Transverse colon (tissue), 4 donors: ENCODE data around the gene SRMS. TPM values are rescaled to one million over a fixed set of nuclear protein-coding genes. Genes with fewer than 3 reads are reported as not detected.

ENCODE experiments used
- DNase-seq: peaks from one replicate; pipeline ENCODE4 v3.0.0-alpha.2; 2019
- H3K27ac ChIP-seq, 4 donors: fragments of 200-600 bp; sonication (generic); 2 replicates each; pipeline ENCODE4 v1.5.1; 2016 to 2018; ENCODE audit warnings: inconsistent platforms in 4 of 4
- H3K27me3 ChIP-seq: fragments of 200-600 bp; sonication (generic); 2 replicates; pipeline ENCODE4 v1.5.1; 2017; ENCODE audit warnings: inconsistent platforms
- H3K36me3 ChIP-seq, 4 donors: fragments of 200-600 bp; sonication (generic); 2 replicates each; pipeline ENCODE4 v1.5.1; 2017 to 2019; ENCODE audit warnings: inconsistent platforms in 4 of 4
- H3K4me1 ChIP-seq, 4 donors: fragments of 200-600 bp; sonication (generic); 2 replicates each; pipeline ENCODE4 v1.5.1; 2017 to 2020; ENCODE audit warnings: inconsistent platforms in 4 of 4
- H3K4me3 ChIP-seq, 4 donors: fragments of 200-600 bp; sonication (generic); 1 replicate in 1 of 4; 2 replicates in 3 of 4; pipeline versions ENCODE4 v1.5.1 to v1.6.1; 2017 to 2019; ENCODE audit warnings: inconsistent platforms in 4 of 4
- H3K9me3 ChIP-seq, 2 donors: fragments of 200-600 bp; sonication (generic); 2 replicates each; pipeline ENCODE4 v1.5.1; 2017 to 2019; ENCODE audit warnings: inconsistent platforms in 2 of 2
- EP300 ChIP-seq: sonication (generic); formaldehyde crosslinking; IDR thresholded peaks from one replicate; pipeline ENCODE4 v1.6.1; 2017; ENCODE audit warnings: antibody characterized with exemption, low read depth
- POLR2A ChIP-seq: fragments of 450-650 bp; IDR thresholded peaks from one replicate; pipeline ENCODE4 v1.6.1; 2016; ENCODE audit warnings: antibody characterized with exemption, mild to moderate bottlenecking, moderate library complexity
- POLR2AphosphoS5 ChIP-seq, 3 donors: sonication (generic); formaldehyde crosslinking; IDR thresholded peaks; one replicate each; pipeline ENCODE4 v1.6.1; 2016; ENCODE audit warnings: antibody characterized with exemption in 3 of 3
- WGBS, 2 donors: methylation state at CpG; one replicate each; pipeline ENCODE4 v1.1.5; 2018; ENCODE audit warnings: low coverage in 1 of 2; 5-methylcytosine and 5-hydroxymethylcytosine counted together
- in situ Hi-C, 4 donors: fragments of 200-750 bp; cut with MboI; loops; one replicate each; pipeline versions ENCODE4 v1.15.0 to v1.15.1; 2017; ENCODE audit warnings: low sequenced_read_pairs in 3 of 4, low pct_ligation_motif_present in 1 of 4, low pct_unique_long_range_greater_than_20kb in 1 of 4
- intact Hi-C: fragments of 100-400 bp; cut with DNase I; formaldehyde crosslinking; loops from one replicate; pipeline ENCODE4 v1.15.1; 2023; ENCODE audit warnings: low total_unique reads
- total RNA-seq, 4 donors: library from RNA; depleted of rRNA; stranded (reverse); fragments of >200 nt; gene quantifications; one replicate each; pipeline ENCODE4 v1.1.0, GENCODE V29; 2016
- TF ChIP-seq, protein P1 (sequence below), 5 experiments: fragments of 200-600 bp in 3 of 5; fragments of 450-650 bp in 2 of 5; sonication (generic) in 3 of 5; IDR thresholded peaks; 1 replicate in 2 of 5; 2 replicates in 3 of 5; pipeline ENCODE4 v1.5.1; 2016 to 2017; ENCODE audit warnings: antibody characterized with exemption in 5 of 5, inconsistent platforms in 3 of 5, mild to moderate bottlenecking in 2 of 5, moderate library complexity in 1 of 5

The SRMS gene
- total RNA-seq, 4 donors from 2014 or later, result 0.79 TPM; not detected in 3

GRCh38 chr20:63520934-63521601, 26.5 kb downstream of the SRMS start:
- peak; percentile 89 for DNase-seq
- in situ Hi-C loops (no loop called here), intact Hi-C loops (no loop called here)
- 4% methylated on average over 24 of the region's 68 CpGs; no CpG with 5 or more reads in 1 of the 2 donors for WGBS, 2 donors
- H3K27me3 ChIP-seq, result no peaks in the 10 kb centered on the region
- peak overlapping the region; percentile 76 to 100 (median 84) for H3K4me3 ChIP-seq
- H3K4me1 ChIP-seq, result peaks cover 9 to 31% (median 21%) of the 10 kb centered on the region in 4 donors
- peak overlapping the region; percentile 95 to 99 (median 96) for H3K27ac ChIP-seq
- TF ChIP-seq EP300, result peak; percentile 70
- peak in 1 of 3 donors; percentile 12 for TF ChIP-seq POLR2AphosphoS5 (IDR thresholded peaks at IDR 0.05)
- TF ChIP-seq, protein P1, sequence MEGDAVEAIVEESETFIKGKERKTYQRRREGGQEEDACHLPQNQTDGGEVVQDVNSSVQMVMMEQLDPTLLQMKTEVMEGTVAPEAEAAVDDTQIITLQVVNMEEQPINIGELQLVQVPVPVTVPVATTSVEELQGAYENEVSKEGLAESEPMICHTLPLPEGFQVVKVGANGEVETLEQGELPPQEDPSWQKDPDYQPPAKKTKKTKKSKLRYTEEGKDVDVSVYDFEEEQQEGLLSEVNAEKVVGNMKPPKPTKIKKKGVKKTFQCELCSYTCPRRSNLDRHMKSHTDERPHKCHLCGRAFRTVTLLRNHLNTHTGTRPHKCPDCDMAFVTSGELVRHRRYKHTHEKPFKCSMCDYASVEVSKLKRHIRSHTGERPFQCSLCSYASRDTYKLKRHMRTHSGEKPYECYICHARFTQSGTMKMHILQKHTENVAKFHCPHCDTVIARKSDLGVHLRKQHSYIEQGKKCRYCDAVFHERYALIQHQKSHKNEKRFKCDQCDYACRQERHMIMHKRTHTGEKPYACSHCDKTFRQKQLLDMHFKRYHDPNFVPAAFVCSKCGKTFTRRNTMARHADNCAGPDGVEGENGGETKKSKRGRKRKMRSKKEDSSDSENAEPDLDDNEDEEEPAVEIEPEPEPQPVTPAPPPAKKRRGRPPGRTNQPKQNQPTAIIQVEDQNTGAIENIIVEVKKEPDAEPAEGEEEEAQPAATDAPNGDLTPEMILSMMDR (IDR thresholded peaks at IDR 0.05), result no peak
- TF ChIP-seq POLR2A, result no peak
- no peaks in the 10 kb centered on the region for H3K36me3 ChIP-seq
- no peaks in the 10 kb centered on the region for H3K9me3 ChIP-seq

DNA sequence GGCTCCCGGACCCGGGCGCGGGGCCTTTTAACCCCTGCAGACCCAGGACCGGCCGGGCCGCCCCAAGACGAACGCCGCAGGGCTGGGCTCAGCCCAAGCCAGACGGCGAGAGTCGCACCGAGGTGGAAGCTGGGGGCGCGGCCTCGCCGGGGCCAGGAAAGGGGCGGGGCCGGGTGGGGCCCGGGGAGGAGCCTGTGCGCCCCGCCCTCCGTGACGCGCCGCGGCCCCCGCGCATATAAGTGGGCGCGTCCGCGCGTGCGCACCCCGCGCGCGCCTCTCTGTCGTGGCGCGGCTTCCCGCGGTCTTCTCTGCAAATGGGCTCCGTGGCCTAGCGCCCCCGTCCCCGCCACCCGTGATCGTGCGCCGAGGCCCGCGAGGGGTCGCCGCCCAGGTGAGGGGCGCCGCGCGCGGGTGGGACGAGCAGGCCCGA, 27.0 kb downstream of the SRMS start, which contains the start of gene PPDPF:
PPDPF (plus strand) TSS at position 262 of the 430 bp plus-strand sequence. CDS start 544 bp downstream, outside the sequence.
- WGBS, 2 donors, result 2% methylated on average over 9 of the region's 64 CpGs; no CpG with 5 or more reads in 1 of the 2 donors
- Histone ChIP-seq H3K9me3 (no peaks in the 10 kb centered on the region), H3K27me3 (no peaks in the 10 kb centered on the region), H3K4me1 (peaks cover 9 to 31% (median 19%) of the 10 kb centered on the region in 4 donors), H3K4me3 (peak within 1 kb of the TSS; percentile 76 to 100 (median 86)), H3K36me3 (no peaks in the 10 kb centered on the region), H3K27ac (peak within 1 kb of the TSS; percentile 95 to 99 (median 96))
- intact Hi-C loops (no loop called here), in situ Hi-C loops (no loop called here)
- TF ChIP-seq, protein P1 (IDR thresholded peaks at IDR 0.05), result no peak
- TF ChIP-seq POLR2AphosphoS5 (IDR thresholded peaks at IDR 0.05) (peak; percentile 91 to 99 (median 99)), POLR2A (peak; percentile 89)
- peak; percentile 89 for DNase-seq

- intact Hi-C loops, result no loop called here
- 3% methylated on average over 37 of the region's 72 CpGs; no CpG with 5 or more reads in 1 of the 2 donors for WGBS, 2 donors
- peak; percentile 70 for DNase-seq
- Histone ChIP-seq H3K4me3 (peak overlapping the region; percentile 76 to 100 (median 86)), H3K36me3 (no peaks in the 10 kb centered on the region), H3K27me3 (no peaks in the 10 kb centered on the region), H3K9me3 (no peaks in the 10 kb centered on the region), H3K27ac (peak overlapping the region; percentile 95 to 99 (median 96)), H3K4me1 (peaks cover 9 to 31% (median 19%) of the 10 kb centered on the region in 4 donors)
- TF ChIP-seq, protein P1 (IDR thresholded peaks at IDR 0.05), result peak; percentile 12 to 40 (median 20)
- TF ChIP-seq POLR2A (no peak), POLR2AphosphoS5 (IDR thresholded peaks at IDR 0.05) (no peak), EP300 (no peak)
- in situ Hi-C loops, result no loop called here
These were observed 27.7 kb downstream of the SRMS start for GRCh38 chr20:63519668-63520503.
